ENCODE data around the gene SORCS3. TPM values are rescaled to one million over a fixed set of nuclear protein-coding genes. Genes with fewer than 3 reads are reported as not detected.

The SORCS3 gene
- total RNA-seq, 1 experiment from 2014 or later: not detected

GRCh38 chr10:105068497-105068896, 427.4 kb downstream of the SORCS3 start:
- Histone ChIP-seq H3K27ac (ENCODE audit: low read length) (no peak overlapping the region), H3K4me2 (ENCODE audit: low read depth, low read length, poor library complexity, severe bottlenecking) (no peak overlapping the region), H2AFZ (ENCODE audit: low read length) (no peak overlapping the region), H4K20me1 (ENCODE audit: insufficient read depth, low read depth, low read length) (no peaks in the 10 kb centered on the region), H3K36me3 (ENCODE audit: insufficient read depth, low read length) (no peaks in the 10 kb centered on the region), H3K4me3 (ENCODE audit: low read length) (no peak overlapping the region), H3K9me2 (replicated peaks; ENCODE audit: insufficient read depth, low read length) (no peaks in the 10 kb centered on the region), H3K4me1 (ENCODE audit: low read length) (no peaks in the 10 kb centered on the region), H3K79me2 (ENCODE audit: low read length) (no peaks in the 10 kb centered on the region), H3K27me3 (ENCODE audit: low read length) (no peaks in the 10 kb centered on the region), H3K9ac (ENCODE audit: low read length) (no peak overlapping the region), H3K9me3 (ENCODE audit: low read length) (no peaks in the 10 kb centered on the region)
- DNase-seq: no peak

GRCh38 chr10:105070249-105070648, 429.2 kb downstream of the SORCS3 start:
- no peak overlapping the region for H3K27ac ChIP-seq (ENCODE audit: low read length)
- H3K27me3 ChIP-seq (ENCODE audit: low read length): no peaks in the 10 kb centered on the region
- no peaks in the 10 kb centered on the region for H3K79me2 ChIP-seq (ENCODE audit: low read length)
- H3K9me2 ChIP-seq (replicated peaks; ENCODE audit: insufficient read depth, low read length): no peaks in the 10 kb centered on the region
- no peak for DNase-seq
- H3K9me3 ChIP-seq (ENCODE audit: low read length): no peaks in the 10 kb centered on the region
- H3K36me3 ChIP-seq (ENCODE audit: insufficient read depth, low read length): no peaks in the 10 kb centered on the region
- no peaks in the 10 kb centered on the region for H3K4me1 ChIP-seq (ENCODE audit: low read length)
- no peak overlapping the region for H2AFZ ChIP-seq (ENCODE audit: low read length)
- no peaks in the 10 kb centered on the region for H4K20me1 ChIP-seq (ENCODE audit: insufficient read depth, low read depth, low read length)
- no peak overlapping the region for H3K9ac ChIP-seq (ENCODE audit: low read length)
- H3K4me2 ChIP-seq (ENCODE audit: low read depth, low read length, poor library complexity, severe bottlenecking): no peak overlapping the region
- no peak overlapping the region for H3K4me3 ChIP-seq (ENCODE audit: low read length)

- no peaks in the 10 kb centered on the region for H3K79me2 ChIP-seq (ENCODE audit: low read length)
- H3K27ac ChIP-seq (ENCODE audit: low read length): no peak overlapping the region
- no peak for DNase-seq
- H3K4me2 ChIP-seq (ENCODE audit: low read depth, low read length, poor library complexity, severe bottlenecking): no peak overlapping the region
- H3K4me3 ChIP-seq (ENCODE audit: low read length): no peak overlapping the region
- H3K4me1 ChIP-seq (ENCODE audit: low read length): no peaks in the 10 kb centered on the region
- no peak overlapping the region for H3K9ac ChIP-seq (ENCODE audit: low read length)
- H4K20me1 ChIP-seq (ENCODE audit: insufficient read depth, low read depth, low read length): no peaks in the 10 kb centered on the region
- H3K9me3 ChIP-seq (ENCODE audit: low read length): no peaks in the 10 kb centered on the region
- no peaks in the 10 kb centered on the region for H3K27me3 ChIP-seq (ENCODE audit: low read length)
- no peaks in the 10 kb centered on the region for H3K36me3 ChIP-seq (ENCODE audit: insufficient read depth, low read length)
- no peak overlapping the region for H2AFZ ChIP-seq (ENCODE audit: low read length)
- H3K9me2 ChIP-seq (replicated peaks; ENCODE audit: insufficient read depth, low read length): no peaks in the 10 kb centered on the region
These were observed 429.9 kb downstream of the SORCS3 start for GRCh38 chr10:105070952-105071351.

- Histone ChIP-seq H3K9me3 (ENCODE audit: low read length) (no peaks in the 10 kb centered on the region), H3K4me1 (ENCODE audit: low read length) (no peaks in the 10 kb centered on the region), H3K4me3 (ENCODE audit: low read length) (no peak overlapping the region), H3K79me2 (ENCODE audit: low read length) (no peaks in the 10 kb centered on the region), H2AFZ (ENCODE audit: low read length) (no peak overlapping the region), H3K27ac (ENCODE audit: low read length) (no peak overlapping the region), H3K4me2 (ENCODE audit: low read depth, low read length, poor library complexity, severe bottlenecking) (no peak overlapping the region), H3K9ac (ENCODE audit: low read length) (no peak overlapping the region), H3K36me3 (ENCODE audit: insufficient read depth, low read length) (no peaks in the 10 kb centered on the region), H4K20me1 (ENCODE audit: insufficient read depth, low read depth, low read length) (no peaks in the 10 kb centered on the region), H3K9me2 (replicated peaks; ENCODE audit: insufficient read depth, low read length) (no peaks in the 10 kb centered on the region), H3K27me3 (ENCODE audit: low read length) (no peaks in the 10 kb centered on the region)
- no peak for DNase-seq
These were observed 430.9 kb downstream of the SORCS3 start for GRCh38 chr10:105071980-105072379.

- no peak overlapping the region for H3K4me3 ChIP-seq (ENCODE audit: low read length)
- no peaks in the 10 kb centered on the region for H3K27me3 ChIP-seq (ENCODE audit: low read length)
- no peaks in the 10 kb centered on the region for H3K9me3 ChIP-seq (ENCODE audit: low read length)
- no peak for DNase-seq
- H2AFZ ChIP-seq (ENCODE audit: low read length): no peak overlapping the region
- H3K4me1 ChIP-seq (ENCODE audit: low read length): no peaks in the 10 kb centered on the region
- no peaks in the 10 kb centered on the region for H3K36me3 ChIP-seq (ENCODE audit: insufficient read depth, low read length)
- H3K9me2 ChIP-seq (replicated peaks; ENCODE audit: insufficient read depth, low read length): no peaks in the 10 kb centered on the region
- H3K79me2 ChIP-seq (ENCODE audit: low read length): no peaks in the 10 kb centered on the region
- no peak overlapping the region for H3K27ac ChIP-seq (ENCODE audit: low read length)
- no peak overlapping the region for H3K9ac ChIP-seq (ENCODE audit: low read length)
- H4K20me1 ChIP-seq (ENCODE audit: insufficient read depth, low read depth, low read length): no peaks in the 10 kb centered on the region
- no peak overlapping the region for H3K4me2 ChIP-seq (ENCODE audit: low read depth, low read length, poor library complexity, severe bottlenecking)
These were observed 432.9 kb downstream of the SORCS3 start for GRCh38 chr10:105073999-105074398.

- Histone ChIP-seq H3K79me2 (ENCODE audit: low read length) (no peaks in the 10 kb centered on the region), H3K4me3 (ENCODE audit: low read length) (no peak overlapping the region), H3K9ac (ENCODE audit: low read length) (no peak overlapping the region), H3K36me3 (ENCODE audit: insufficient read depth, low read length) (no peaks in the 10 kb centered on the region), H3K27ac (ENCODE audit: low read length) (no peak overlapping the region), H4K20me1 (ENCODE audit: insufficient read depth, low read depth, low read length) (no peaks in the 10 kb centered on the region), H3K9me2 (replicated peaks; ENCODE audit: insufficient read depth, low read length) (no peaks in the 10 kb centered on the region), H3K4me1 (ENCODE audit: low read length) (no peaks in the 10 kb centered on the region), H2AFZ (ENCODE audit: low read length) (no peak overlapping the region), H3K9me3 (ENCODE audit: low read length) (no peaks in the 10 kb centered on the region), H3K27me3 (ENCODE audit: low read length) (no peaks in the 10 kb centered on the region), H3K4me2 (ENCODE audit: low read depth, low read length, poor library complexity, severe bottlenecking) (no peak overlapping the region)
- no peak for DNase-seq
These were observed 433.9 kb downstream of the SORCS3 start for GRCh38 chr10:105075031-105075430.

- H3K27ac ChIP-seq (ENCODE audit: low read length): no peak overlapping the region
These were observed 444.9 kb downstream of the SORCS3 start for GRCh38 chr10:105085980-105086379.

GRCh38 chr10:105094048-105094447, 453.0 kb downstream of the SORCS3 start:
- Histone ChIP-seq H3K4me3 (ENCODE audit: low read length) (no peak overlapping the region), H3K9me3 (ENCODE audit: low read length) (0 out of 2 replicates have a peak, but pooled peaks cover 2% of the 10 kb centered on the region), H2AFZ (ENCODE audit: low read length) (no peak overlapping the region), H3K9me2 (replicated peaks; ENCODE audit: insufficient read depth, low read length) (no peaks in the 10 kb centered on the region), H3K27me3 (ENCODE audit: low read length) (no peaks in the 10 kb centered on the region), H3K27ac (ENCODE audit: low read length) (no peak overlapping the region), H3K4me1 (ENCODE audit: low read length) (no peaks in the 10 kb centered on the region), H3K9ac (ENCODE audit: low read length) (no peak overlapping the region), H3K36me3 (ENCODE audit: insufficient read depth, low read length) (no peaks in the 10 kb centered on the region), H3K79me2 (ENCODE audit: low read length) (no peaks in the 10 kb centered on the region), H3K4me2 (ENCODE audit: low read depth, low read length, poor library complexity, severe bottlenecking) (no peak overlapping the region), H4K20me1 (ENCODE audit: insufficient read depth, low read depth, low read length) (no peaks in the 10 kb centered on the region)
- DNase-seq: no peak

More at GRCh38 chr10:105085980-105086379, 444.9 kb downstream of the SORCS3 start:
- Histone ChIP-seq H3K4me1 (ENCODE audit: low read length) (no peaks in the 10 kb centered on the region), H4K20me1 (ENCODE audit: insufficient read depth, low read depth, low read length) (no peaks in the 10 kb centered on the region), H2AFZ (ENCODE audit: low read length) (no peak overlapping the region), H3K9me2 (replicated peaks; ENCODE audit: insufficient read depth, low read length) (no peaks in the 10 kb centered on the region), H3K9me3 (ENCODE audit: low read length) (no peaks in the 10 kb centered on the region), H3K4me2 (ENCODE audit: low read depth, low read length, poor library complexity, severe bottlenecking) (no peak overlapping the region), H3K27me3 (ENCODE audit: low read length) (no peaks in the 10 kb centered on the region), H3K4me3 (ENCODE audit: low read length) (no peak overlapping the region), H3K79me2 (ENCODE audit: low read length) (no peaks in the 10 kb centered on the region), H3K9ac (ENCODE audit: low read length) (no peak overlapping the region), H3K36me3 (ENCODE audit: insufficient read depth, low read length) (no peaks in the 10 kb centered on the region)
- DNase-seq: no peak

- H2AFZ ChIP-seq (ENCODE audit: low read length): no peak overlapping the region
- no peak overlapping the region for H3K4me3 ChIP-seq (ENCODE audit: low read length)
- H3K79me2 ChIP-seq (ENCODE audit: low read length): no peaks in the 10 kb centered on the region
- no peaks in the 10 kb centered on the region for H3K36me3 ChIP-seq (ENCODE audit: insufficient read depth, low read length)
- no peak overlapping the region for H3K9ac ChIP-seq (ENCODE audit: low read length)
- no peak overlapping the region for H3K27ac ChIP-seq (ENCODE audit: low read length)
- H3K27me3 ChIP-seq (ENCODE audit: low read length): no peaks in the 10 kb centered on the region
- H3K9me3 ChIP-seq (ENCODE audit: low read length): 0 out of 2 replicates have a peak, but pooled peaks cover 2% of the 10 kb centered on the region
- H3K4me2 ChIP-seq (ENCODE audit: low read depth, low read length, poor library complexity, severe bottlenecking): no peak overlapping the region
- no peaks in the 10 kb centered on the region for H4K20me1 ChIP-seq (ENCODE audit: insufficient read depth, low read depth, low read length)
- DNase-seq: no peak
- H3K4me1 ChIP-seq (ENCODE audit: low read length): no peaks in the 10 kb centered on the region
- no peaks in the 10 kb centered on the region for H3K9me2 ChIP-seq (replicated peaks; ENCODE audit: insufficient read depth, low read length)
These were observed 455.2 kb downstream of the SORCS3 start for GRCh38 chr10:105096316-105096715.
